Measurements from ENCODE around the gene C19orf33.

Gene C19orf33

GRCh38 chr19:38278751-38279150 lies 25.3 kb upstream of the C19orf33 start:
- WGBS (ENCODE audit: insufficient coverage): no CpG with 5 or more reads among the region's 2 CpGs
- Histone ChIP-seq H3K27ac (ENCODE audit: insufficient read depth in 1 of 2, low read depth in 1 of 2, low read length in 2 of 2, poor library complexity in 1 of 2, severe bottlenecking in 2 of 2) (no peak overlapping the region), H3K4me1 (ENCODE audit: control extremely low read depth in 1 of 4, control insufficient read depth in 4 of 4, insufficient read depth in 4 of 4, low read length in 3 of 4) (peaks cover 0 to 27% (median 10%) of the 10 kb centered on the region in 4 experiments), H3K27me3 (replicated peaks in 2 of 5; ENCODE audit: control insufficient read depth in 4 of 5, insufficient read depth in 5 of 5, low read length in 4 of 5) (no peaks in the 10 kb centered on the region), H3K4me3 (ENCODE audit: control insufficient read depth in 1 of 7, extremely low read depth in 1 of 7, insufficient read depth in 4 of 7, low read depth in 2 of 7, low read length in 6 of 7) (no peak overlapping the region), H3K9me3 (ENCODE audit: control extremely low read depth in 1 of 5, control insufficient read depth in 4 of 5, insufficient read depth in 2 of 5, low read depth in 1 of 5, low read length in 4 of 5) (no peaks in the 10 kb centered on the region), H3K36me3 (ENCODE audit: control insufficient read depth in 4 of 4, insufficient read depth in 4 of 4, low read length in 3 of 4) (peaks cover 0 to 16% (median 9%) of the 10 kb centered on the region in 4 experiments)
- POLR2A ChIA-PET: interaction anchor here (0.7 kb wide), 1 partner anchor 13 kb away, joined by 3 read pairs; no protein-coding TSS in a partner anchor
- DNase-seq: no peak
- CTCF ChIA-PET: interaction anchor here (1.5 to 1.7 kb wide), 2 partner anchors 19 to 53 kb away, joined by 3 read pairs; no protein-coding TSS in a partner anchor

GRCh38 chr19:38280030-38280921 lies 23.8 kb upstream of the C19orf33 start:
- POLR2A ChIA-PET: interaction anchor here (1.0 to 1.1 kb wide), 2 partner anchors 14 to 17 kb away, joined by 3 read pairs; no protein-coding TSS in a partner anchor
- no peak overlapping the region for H3K27ac ChIP-seq (ENCODE audit: insufficient read depth in 1 of 2, low read depth in 1 of 2, low read length in 2 of 2, poor library complexity in 1 of 2, severe bottlenecking in 2 of 2)

GRCh38 chr19:38281811-38282566 lies 22.1 kb upstream of the C19orf33 start:
- 96% methylated on average over 4 of the region's 7 CpGs for WGBS (ENCODE audit: insufficient coverage)
- Histone ChIP-seq H3K4me1 (ENCODE audit: control extremely low read depth in 1 of 4, control insufficient read depth in 4 of 4, insufficient read depth in 4 of 4, low read length in 3 of 4) (peaks cover 0 to 34% (median 26%) of the 10 kb centered on the region in 4 experiments), H3K27me3 (replicated peaks in 2 of 5; ENCODE audit: control insufficient read depth in 4 of 5, insufficient read depth in 5 of 5, low read length in 4 of 5) (no peaks in the 10 kb centered on the region), H3K9me3 (ENCODE audit: control extremely low read depth in 1 of 5, control insufficient read depth in 4 of 5, insufficient read depth in 2 of 5, low read depth in 1 of 5, low read length in 4 of 5) (no peaks in the 10 kb centered on the region), H3K27ac (ENCODE audit: insufficient read depth in 1 of 2, low read depth in 1 of 2, low read length in 2 of 2, poor library complexity in 1 of 2, severe bottlenecking in 2 of 2) (no peak overlapping the region), H3K36me3 (ENCODE audit: control insufficient read depth in 4 of 4, insufficient read depth in 4 of 4, low read length in 3 of 4) (peaks cover 0 to 28% (median 17%) of the 10 kb centered on the region in 4 experiments), H3K4me3 (ENCODE audit: control insufficient read depth in 1 of 7, extremely low read depth in 1 of 7, insufficient read depth in 4 of 7, low read depth in 2 of 7, low read length in 6 of 7) (no peak overlapping the region)
- POLR2A ChIA-PET: interaction anchor here (1.1 kb wide), 1 partner anchor 16 kb away, joined by 4 read pairs; no protein-coding TSS in a partner anchor
- CTCF ChIA-PET: interaction anchor here (0.6 to 2.4 kb wide), 5 partner anchors 16 to 38 kb away, joined by 3 to 9 read pairs (median 4); no protein-coding TSS in a partner anchor
- DNase-seq: no peak

More at GRCh38 chr19:38280030-38280921, 23.8 kb upstream of the C19orf33 start:
- Histone ChIP-seq H3K27me3 (replicated peaks in 2 of 5; ENCODE audit: control insufficient read depth in 4 of 5, insufficient read depth in 5 of 5, low read length in 4 of 5) (no peaks in the 10 kb centered on the region), H3K4me3 (ENCODE audit: control insufficient read depth in 1 of 7, extremely low read depth in 1 of 7, insufficient read depth in 4 of 7, low read depth in 2 of 7, low read length in 6 of 7) (no peak overlapping the region), H3K9me3 (ENCODE audit: control extremely low read depth in 1 of 5, control insufficient read depth in 4 of 5, insufficient read depth in 2 of 5, low read depth in 1 of 5, low read length in 4 of 5) (no peaks in the 10 kb centered on the region), H3K4me1 (ENCODE audit: control extremely low read depth in 1 of 4, control insufficient read depth in 4 of 4, insufficient read depth in 4 of 4, low read length in 3 of 4) (peaks cover 0 to 33% (median 24%) of the 10 kb centered on the region in 4 experiments), H3K36me3 (ENCODE audit: control insufficient read depth in 4 of 4, insufficient read depth in 4 of 4, low read length in 3 of 4) (peaks cover 0 to 19% (median 11%) of the 10 kb centered on the region in 4 experiments)
- CTCF ChIA-PET: interaction anchor here (1.1 to 2.0 kb wide), 7 partner anchors 9 to 52 kb away, joined by 3 to 9 read pairs (median 4); no protein-coding TSS in a partner anchor
- WGBS (ENCODE audit: insufficient coverage): 97% methylated on average over 8 of the region's 17 CpGs
- DNase-seq: no peak

- Histone ChIP-seq H3K27ac (ENCODE audit: insufficient read depth in 1 of 2, low read depth in 1 of 2, low read length in 2 of 2, poor library complexity in 1 of 2, severe bottlenecking in 2 of 2) (no peak overlapping the region), H3K4me3 (ENCODE audit: control insufficient read depth in 1 of 7, extremely low read depth in 1 of 7, insufficient read depth in 4 of 7, low read depth in 2 of 7, low read length in 6 of 7) (no peak overlapping the region), H3K36me3 (ENCODE audit: control insufficient read depth in 4 of 4, insufficient read depth in 4 of 4, low read length in 3 of 4) (peaks cover 2 to 35% (median 19%) of the 10 kb centered on the region in 4 experiments), H3K4me1 (ENCODE audit: control extremely low read depth in 1 of 4, control insufficient read depth in 4 of 4, insufficient read depth in 4 of 4, low read length in 3 of 4) (peaks cover 0 to 40% (median 33%) of the 10 kb centered on the region in 4 experiments), H3K27me3 (replicated peaks in 2 of 5; ENCODE audit: control insufficient read depth in 4 of 5, insufficient read depth in 5 of 5, low read length in 4 of 5) (no peaks in the 10 kb centered on the region), H3K9me3 (ENCODE audit: control extremely low read depth in 1 of 5, control insufficient read depth in 4 of 5, insufficient read depth in 2 of 5, low read depth in 1 of 5, low read length in 4 of 5) (no peaks in the 10 kb centered on the region)
- POLR2A ChIA-PET: no interaction called here
- CTCF ChIA-PET: interaction anchor here (0.7 to 2.4 kb wide), 3 partner anchors 11 to 146 kb away, joined by 3 to 7 read pairs (median 3); no protein-coding TSS in a partner anchor
- 93% methylated on average over 6 of the region's 8 CpGs for WGBS (ENCODE audit: insufficient coverage)
- no peak for DNase-seq
These were observed 20.8 kb upstream of the C19orf33 start for GRCh38 chr19:38283271-38283670.

GRCh38 chr19:38284422-38284821 lies 19.6 kb upstream of the C19orf33 start:
- H3K27ac ChIP-seq (ENCODE audit: insufficient read depth in 1 of 2, low read depth in 1 of 2, low read length in 2 of 2, poor library complexity in 1 of 2, severe bottlenecking in 2 of 2): peak overlapping the region in 1 of 2 experiments; percentile 54
- peaks cover 0 to 40% (median 33%) of the 10 kb centered on the region in 4 experiments for H3K4me1 ChIP-seq (ENCODE audit: control extremely low read depth in 1 of 4, control insufficient read depth in 4 of 4, insufficient read depth in 4 of 4, low read length in 3 of 4)
- peak overlapping the region in 3 of 7 experiments; percentile 7 to 45 (median 19) for H3K4me3 ChIP-seq (ENCODE audit: control insufficient read depth in 1 of 7, extremely low read depth in 1 of 7, insufficient read depth in 4 of 7, low read depth in 2 of 7, low read length in 6 of 7)
- POLR2A ChIA-PET: no interaction called here
- no peaks in the 10 kb centered on the region for H3K9me3 ChIP-seq (ENCODE audit: control extremely low read depth in 1 of 5, control insufficient read depth in 4 of 5, insufficient read depth in 2 of 5, low read depth in 1 of 5, low read length in 4 of 5)
- H3K36me3 ChIP-seq (ENCODE audit: control insufficient read depth in 4 of 4, insufficient read depth in 4 of 4, low read length in 3 of 4): peaks cover 6 to 43% (median 26%) of the 10 kb centered on the region in 4 experiments
- WGBS (ENCODE audit: insufficient coverage): 0% methylated on average over 4 of the region's 7 CpGs
- DNase-seq: peak in 2 of 3 donors; percentile 56 to 60
- CTCF ChIA-PET: interaction anchor here (1.2 to 2.4 kb wide), 6 partner anchors 12 to 40 kb away, joined by 3 to 7 read pairs (median 5); partner anchors contain the start of gene SPINT2
- H3K27me3 ChIP-seq (replicated peaks in 2 of 5; ENCODE audit: control insufficient read depth in 4 of 5, insufficient read depth in 5 of 5, low read length in 4 of 5): no peaks in the 10 kb centered on the region

GRCh38 chr19:38285567-38285966 lies 18.5 kb upstream of the C19orf33 start:
- DNase-seq: no peak
- WGBS (ENCODE audit: insufficient coverage): 100% methylated on average over 2 of the region's 5 CpGs
- no peak overlapping the region for H3K4me3 ChIP-seq (ENCODE audit: control insufficient read depth in 1 of 7, extremely low read depth in 1 of 7, insufficient read depth in 4 of 7, low read depth in 2 of 7, low read length in 6 of 7)
- no peaks in the 10 kb centered on the region for H3K9me3 ChIP-seq (ENCODE audit: control extremely low read depth in 1 of 5, control insufficient read depth in 4 of 5, insufficient read depth in 2 of 5, low read depth in 1 of 5, low read length in 4 of 5)
- H3K27ac ChIP-seq (ENCODE audit: insufficient read depth in 1 of 2, low read depth in 1 of 2, low read length in 2 of 2, poor library complexity in 1 of 2, severe bottlenecking in 2 of 2): no peak overlapping the region
- no peaks in the 10 kb centered on the region for H3K27me3 ChIP-seq (replicated peaks in 2 of 5; ENCODE audit: control insufficient read depth in 4 of 5, insufficient read depth in 5 of 5, low read length in 4 of 5)
- ChIA-PET CTCF (interaction anchor here (0.9 to 2.2 kb wide), 11 partner anchors 8 to 46 kb away, joined by 3 to 6 read pairs (median 3); partner anchors contain the start of genes KCNK6 and SPINT2), POLR2A (no interaction called here)
- peaks cover 11 to 47% (median 32%) of the 10 kb centered on the region in 4 experiments for H3K36me3 ChIP-seq (ENCODE audit: control insufficient read depth in 4 of 4, insufficient read depth in 4 of 4, low read length in 3 of 4)
- H3K4me1 ChIP-seq (ENCODE audit: control extremely low read depth in 1 of 4, control insufficient read depth in 4 of 4, insufficient read depth in 4 of 4, low read length in 3 of 4): peaks cover 0 to 40% (median 32%) of the 10 kb centered on the region in 4 experiments
